ENCODE measurements around the gene ZHX3. TPM values are rescaled to one million over a fixed set of nuclear protein-coding genes. Genes with fewer than 3 reads are reported as not detected.
A peak's percentile ranks its signal among the peaks of the same experiment; 100 is the strongest.

The ZHX3 gene
- total and polyA plus RNA-seq, 2 of the 13 experiments (the other 11 are each of a cell fraction or from before 2014, with no cell fraction given), result 8.4 to 11.7 TPM

DNA sequence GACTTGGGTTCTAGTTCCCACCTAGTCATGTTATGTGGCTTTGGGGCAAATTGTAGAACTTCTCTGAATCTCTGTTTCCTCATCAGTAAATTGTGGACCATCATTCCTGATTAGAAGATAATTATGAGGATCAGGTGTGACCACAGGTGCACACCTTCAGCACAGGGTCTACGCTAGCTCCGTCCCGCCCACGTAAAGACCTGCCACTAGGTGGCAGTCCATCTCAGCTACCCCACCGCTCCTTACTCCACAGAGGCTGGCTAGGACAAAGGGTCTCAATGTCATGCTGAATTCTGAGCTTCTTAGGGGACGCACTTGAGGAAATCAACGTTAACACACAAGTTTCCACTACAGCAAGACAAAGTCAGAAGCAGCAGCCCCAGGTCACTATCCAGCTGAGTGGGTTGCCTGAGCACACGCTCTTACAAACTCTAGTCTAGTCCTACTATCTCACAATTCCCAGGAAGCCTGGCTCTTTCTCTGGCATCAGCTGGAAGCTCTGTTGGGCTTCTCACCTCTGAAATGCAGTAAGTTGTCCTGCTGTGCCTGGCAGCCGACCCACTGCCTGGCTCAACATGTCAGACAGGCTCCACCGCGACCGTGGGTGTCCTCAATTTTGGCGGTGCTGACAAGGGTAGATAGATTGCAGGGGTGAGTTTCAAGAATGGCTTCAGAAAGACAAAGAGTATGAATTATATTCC is 182.2 kb downstream of the ZHX3 start (continued):
- no peak for TF ChIP-seq MAFG (CRISPR knock-in tag; IDR thresholded peaks at IDR 0.05)
- TF ChIP-seq, protein P1, sequence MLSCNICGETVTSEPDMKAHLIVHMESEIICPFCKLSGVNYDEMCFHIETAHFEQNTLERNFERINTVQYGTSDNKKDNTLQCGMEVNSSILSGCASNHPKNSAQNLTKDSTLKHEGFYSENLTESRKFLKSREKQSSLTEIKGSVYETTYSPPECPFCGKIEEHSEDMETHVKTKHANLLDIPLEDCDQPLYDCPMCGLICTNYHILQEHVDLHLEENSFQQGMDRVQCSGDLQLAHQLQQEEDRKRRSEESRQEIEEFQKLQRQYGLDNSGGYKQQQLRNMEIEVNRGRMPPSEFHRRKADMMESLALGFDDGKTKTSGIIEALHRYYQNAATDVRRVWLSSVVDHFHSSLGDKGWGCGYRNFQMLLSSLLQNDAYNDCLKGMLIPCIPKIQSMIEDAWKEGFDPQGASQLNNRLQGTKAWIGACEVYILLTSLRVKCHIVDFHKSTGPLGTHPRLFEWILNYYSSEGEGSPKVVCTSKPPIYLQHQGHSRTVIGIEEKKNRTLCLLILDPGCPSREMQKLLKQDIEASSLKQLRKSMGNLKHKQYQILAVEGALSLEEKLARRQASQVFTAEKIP (CRISPR knock-in tag; IDR thresholded peaks at IDR 0.05; ENCODE audit: borderline replicate concordance), result no peak
- TF ChIP-seq ATRX (CRISPR knock-in tag; IDR thresholded peaks at IDR 0.05; ENCODE audit: borderline replicate concordance), result no peak
- no peak for TF ChIP-seq JUN (CRISPR knock-in tag; IDR thresholded peaks at IDR 0.05)
- TF ChIP-seq, protein P2, sequence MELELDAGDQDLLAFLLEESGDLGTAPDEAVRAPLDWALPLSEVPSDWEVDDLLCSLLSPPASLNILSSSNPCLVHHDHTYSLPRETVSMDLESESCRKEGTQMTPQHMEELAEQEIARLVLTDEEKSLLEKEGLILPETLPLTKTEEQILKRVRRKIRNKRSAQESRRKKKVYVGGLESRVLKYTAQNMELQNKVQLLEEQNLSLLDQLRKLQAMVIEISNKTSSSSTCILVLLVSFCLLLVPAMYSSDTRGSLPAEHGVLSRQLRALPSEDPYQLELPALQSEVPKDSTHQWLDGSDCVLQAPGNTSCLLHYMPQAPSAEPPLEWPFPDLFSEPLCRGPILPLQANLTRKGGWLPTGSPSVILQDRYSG (CRISPR knock-in tag; IDR thresholded peaks at IDR 0.05), result no peak
- no peak for TF ChIP-seq ZSCAN30 (CRISPR knock-in tag; IDR thresholded peaks at IDR 0.05)
- TF ChIP-seq, protein P3, sequence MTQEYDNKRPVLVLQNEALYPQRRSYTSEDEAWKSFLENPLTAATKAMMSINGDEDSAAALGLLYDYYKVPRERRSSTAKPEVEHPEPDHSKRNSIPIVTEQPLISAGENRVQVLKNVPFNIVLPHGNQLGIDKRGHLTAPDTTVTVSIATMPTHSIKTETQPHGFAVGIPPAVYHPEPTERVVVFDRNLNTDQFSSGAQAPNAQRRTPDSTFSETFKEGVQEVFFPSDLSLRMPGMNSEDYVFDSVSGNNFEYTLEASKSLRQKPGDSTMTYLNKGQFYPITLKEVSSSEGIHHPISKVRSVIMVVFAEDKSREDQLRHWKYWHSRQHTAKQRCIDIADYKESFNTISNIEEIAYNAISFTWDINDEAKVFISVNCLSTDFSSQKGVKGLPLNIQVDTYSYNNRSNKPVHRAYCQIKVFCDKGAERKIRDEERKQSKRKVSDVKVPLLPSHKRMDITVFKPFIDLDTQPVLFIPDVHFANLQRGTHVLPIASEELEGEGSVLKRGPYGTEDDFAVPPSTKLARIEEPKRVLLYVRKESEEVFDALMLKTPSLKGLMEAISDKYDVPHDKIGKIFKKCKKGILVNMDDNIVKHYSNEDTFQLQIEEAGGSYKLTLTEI (CRISPR knock-in tag; conservative IDR thresholded peaks at IDR 0.05), result no peak
- 0 out of 2 replicates have a peak, but pooled peaks have one; percentile 51 for TF ChIP-seq NFKBIZ (CRISPR knock-in tag; IDR thresholded peaks at IDR 0.05)
- 0 out of 2 replicates have a peak, but pooled peaks have one; percentile 30 for TF ChIP-seq GZF1 (CRISPR knock-in tag; IDR thresholded peaks at IDR 0.05)
- no peak for TF ChIP-seq CEBPB (IDR thresholded peaks at IDR 0.05; ENCODE audit: borderline replicate concordance, low read depth, low read length)
- TF ChIP-seq, protein P4, sequence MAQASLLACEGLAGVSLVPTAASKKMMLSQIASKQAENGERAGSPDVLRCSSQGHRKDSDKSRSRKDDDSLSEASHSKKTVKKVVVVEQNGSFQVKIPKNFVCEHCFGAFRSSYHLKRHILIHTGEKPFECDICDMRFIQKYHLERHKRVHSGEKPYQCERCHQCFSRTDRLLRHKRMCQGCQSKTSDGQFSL (CRISPR knock-in tag; IDR thresholded peaks at IDR 0.05), result no peak
- TF ChIP-seq, protein P5, sequence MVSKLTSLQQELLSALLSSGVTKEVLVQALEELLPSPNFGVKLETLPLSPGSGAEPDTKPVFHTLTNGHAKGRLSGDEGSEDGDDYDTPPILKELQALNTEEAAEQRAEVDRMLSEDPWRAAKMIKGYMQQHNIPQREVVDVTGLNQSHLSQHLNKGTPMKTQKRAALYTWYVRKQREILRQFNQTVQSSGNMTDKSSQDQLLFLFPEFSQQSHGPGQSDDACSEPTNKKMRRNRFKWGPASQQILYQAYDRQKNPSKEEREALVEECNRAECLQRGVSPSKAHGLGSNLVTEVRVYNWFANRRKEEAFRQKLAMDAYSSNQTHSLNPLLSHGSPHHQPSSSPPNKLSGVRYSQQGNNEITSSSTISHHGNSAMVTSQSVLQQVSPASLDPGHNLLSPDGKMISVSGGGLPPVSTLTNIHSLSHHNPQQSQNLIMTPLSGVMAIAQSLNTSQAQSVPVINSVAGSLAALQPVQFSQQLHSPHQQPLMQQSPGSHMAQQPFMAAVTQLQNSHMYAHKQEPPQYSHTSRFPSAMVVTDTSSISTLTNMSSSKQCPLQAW (CRISPR knock-in tag; IDR thresholded peaks at IDR 0.05), result no peak
- no peak; the same call in 1 of the 2 replicates for TF ChIP-seq ZNF777 (CRISPR knock-in tag; IDR thresholded peaks at IDR 0.05)
- 0 out of 2 replicates have a peak, but pooled peaks have one; percentile 31 for TF ChIP-seq ZKSCAN8 (CRISPR knock-in tag; IDR thresholded peaks at IDR 0.05; ENCODE audit: borderline replicate concordance)
- no peak for TF ChIP-seq SMARCC2 (IDR thresholded peaks at IDR 0.05)
- TF ChIP-seq, protein P6, sequence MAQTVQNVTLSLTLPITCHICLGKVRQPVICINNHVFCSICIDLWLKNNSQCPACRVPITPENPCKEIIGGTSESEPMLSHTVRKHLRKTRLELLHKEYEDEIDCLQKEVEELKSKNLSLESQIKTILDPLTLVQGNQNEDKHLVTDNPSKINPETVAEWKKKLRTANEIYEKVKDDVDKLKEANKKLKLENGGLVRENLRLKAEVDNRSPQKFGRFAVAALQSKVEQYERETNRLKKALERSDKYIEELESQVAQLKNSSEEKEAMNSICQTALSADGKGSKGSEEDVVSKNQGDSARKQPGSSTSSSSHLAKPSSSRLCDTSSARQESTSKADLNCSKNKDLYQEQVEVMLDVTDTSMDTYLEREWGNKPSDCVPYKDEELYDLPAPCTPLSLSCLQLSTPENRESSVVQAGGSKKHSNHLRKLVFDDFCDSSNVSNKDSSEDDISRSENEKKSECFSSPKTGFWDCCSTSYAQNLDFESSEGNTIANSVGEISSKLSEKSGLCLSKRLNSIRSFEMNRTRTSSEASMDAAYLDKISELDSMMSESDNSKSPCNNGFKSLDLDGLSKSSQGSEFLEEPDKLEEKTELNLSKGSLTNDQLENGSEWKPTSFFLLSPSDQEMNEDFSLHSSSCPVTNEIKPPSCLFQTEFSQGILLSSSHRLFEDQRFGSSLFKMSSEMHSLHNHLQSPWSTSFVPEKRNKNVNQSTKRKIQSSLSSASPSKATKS (CRISPR knock-in tag; IDR thresholded peaks at IDR 0.05), result no peak
- TF ChIP-seq, protein P7, sequence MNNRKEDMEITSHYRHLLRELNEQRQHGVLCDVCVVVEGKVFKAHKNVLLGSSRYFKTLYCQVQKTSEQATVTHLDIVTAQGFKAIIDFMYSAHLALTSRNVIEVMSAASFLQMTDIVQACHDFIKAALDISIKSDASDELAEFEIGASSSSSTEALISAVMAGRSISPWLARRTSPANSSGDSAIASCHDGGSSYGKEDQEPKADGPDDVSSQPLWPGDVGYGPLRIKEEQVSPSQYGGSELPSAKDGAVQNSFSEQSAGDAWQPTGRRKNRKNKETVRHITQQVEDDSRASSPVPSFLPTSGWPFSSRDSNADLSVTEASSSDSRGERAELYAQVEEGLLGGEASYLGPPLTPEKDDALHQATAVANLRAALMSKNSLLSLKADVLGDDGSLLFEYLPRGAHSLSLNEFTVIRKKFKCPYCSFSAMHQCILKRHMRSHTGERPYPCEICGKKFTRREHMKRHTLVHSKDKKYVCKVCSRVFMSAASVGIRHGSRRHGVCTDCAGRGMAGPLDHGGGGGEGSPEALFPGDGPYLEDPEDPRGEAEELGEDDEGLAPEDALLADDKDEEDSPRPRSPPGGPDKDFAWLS (CRISPR knock-in tag; IDR thresholded peaks at IDR 0.05; ENCODE audit: borderline replicate concordance), result no peak
- no peak for TF ChIP-seq ZNF660 (CRISPR knock-in tag; IDR thresholded peaks at IDR 0.05; ENCODE audit: borderline replicate concordance, low read depth)
